ENCODE measurements around the gene EFTUD2.

- TF ChIP-seq POLR2A (IDR thresholded peaks at IDR 0.05): no peak
- TF ChIP-seq, protein P1, sequence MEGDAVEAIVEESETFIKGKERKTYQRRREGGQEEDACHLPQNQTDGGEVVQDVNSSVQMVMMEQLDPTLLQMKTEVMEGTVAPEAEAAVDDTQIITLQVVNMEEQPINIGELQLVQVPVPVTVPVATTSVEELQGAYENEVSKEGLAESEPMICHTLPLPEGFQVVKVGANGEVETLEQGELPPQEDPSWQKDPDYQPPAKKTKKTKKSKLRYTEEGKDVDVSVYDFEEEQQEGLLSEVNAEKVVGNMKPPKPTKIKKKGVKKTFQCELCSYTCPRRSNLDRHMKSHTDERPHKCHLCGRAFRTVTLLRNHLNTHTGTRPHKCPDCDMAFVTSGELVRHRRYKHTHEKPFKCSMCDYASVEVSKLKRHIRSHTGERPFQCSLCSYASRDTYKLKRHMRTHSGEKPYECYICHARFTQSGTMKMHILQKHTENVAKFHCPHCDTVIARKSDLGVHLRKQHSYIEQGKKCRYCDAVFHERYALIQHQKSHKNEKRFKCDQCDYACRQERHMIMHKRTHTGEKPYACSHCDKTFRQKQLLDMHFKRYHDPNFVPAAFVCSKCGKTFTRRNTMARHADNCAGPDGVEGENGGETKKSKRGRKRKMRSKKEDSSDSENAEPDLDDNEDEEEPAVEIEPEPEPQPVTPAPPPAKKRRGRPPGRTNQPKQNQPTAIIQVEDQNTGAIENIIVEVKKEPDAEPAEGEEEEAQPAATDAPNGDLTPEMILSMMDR (IDR thresholded peaks at IDR 0.05 in 4 of 5, conservative IDR thresholded peaks at IDR 0.05 in 1 of 5): no peak
Measured at GRCh38 chr17:44915321-44915726, 16.1 kb upstream of the EFTUD2 start, which contains the start of gene GFAP.

All from gastrocnemius medialis (tissue), 4 donors.